Activated CD4-positive, alpha-beta T cell treated with anti-CD3 and anti-CD28 coated beads for 48 hours (primary cell): ENCODE data around the gene RAB3GAP1.
"Not testable (repeated sequence)": the region's sequence is repeated elsewhere in the genome, so short reads cannot be mapped to it uniquely, and the experiment has no call there.

ENCODE experiments used
- DNase-seq: peaks from one replicate; pipeline ENCODE4 v3.0.0-alpha.2; 2020

Gene RAB3GAP1

DNA sequence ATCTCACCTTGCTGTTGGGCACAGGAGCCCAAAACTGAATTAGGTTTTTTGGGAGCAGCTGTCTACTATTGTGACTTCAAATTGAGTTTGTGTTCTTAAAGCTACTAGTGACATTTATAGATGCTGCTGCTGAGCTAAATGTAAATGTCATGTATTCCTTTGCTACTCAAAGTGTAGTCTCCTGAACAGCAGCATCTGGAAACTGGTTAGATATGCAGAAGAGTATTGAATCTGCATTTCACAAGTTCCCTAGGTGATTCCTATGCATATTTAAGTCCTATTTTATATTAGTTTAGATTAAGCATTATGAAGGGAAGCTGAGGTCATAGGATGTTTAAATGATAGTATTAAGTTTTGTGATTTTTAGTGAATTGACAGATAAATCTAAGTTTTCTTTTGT lies 67.5 kb downstream of the RAB3GAP1 start:
- no peak for DNase-seq

DNA sequence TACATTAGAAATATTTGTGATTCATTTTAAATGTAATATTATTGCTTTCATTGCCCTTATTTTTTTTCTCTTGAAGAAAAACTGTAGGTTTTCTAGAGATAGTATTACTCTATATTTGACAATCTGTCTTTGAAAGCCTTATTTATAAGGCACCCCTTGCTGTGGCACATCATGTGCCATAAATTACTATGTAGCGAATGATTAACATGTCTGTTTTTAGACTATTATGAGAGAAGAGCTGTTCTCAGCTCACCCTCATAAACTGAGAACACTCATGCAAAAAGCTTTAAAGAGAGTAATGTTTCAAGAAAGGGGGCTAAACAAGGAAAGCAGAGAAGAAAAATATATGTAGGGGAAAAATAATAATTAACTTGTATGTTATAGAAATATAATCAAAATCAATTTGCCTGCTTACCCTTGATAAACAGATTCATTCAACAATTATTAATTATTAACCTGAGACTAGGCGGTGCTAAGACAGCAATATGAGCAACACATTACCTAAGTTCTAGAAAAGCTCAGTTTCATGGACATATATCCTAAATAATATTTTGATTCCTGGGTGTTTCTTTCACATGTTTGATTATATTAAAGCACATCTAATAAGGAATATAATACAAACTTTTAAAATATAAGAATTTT lies 69.0 kb downstream of the RAB3GAP1 start:
- DNase-seq = no peak

GRCh38 chr2:135121658-135122039 lies 69.6 kb downstream of the RAB3GAP1 start:
- not testable (repeated sequence) for DNase-seq

GRCh38 chr2:135124924-135125886 lies 73.1 kb downstream of the RAB3GAP1 start:
- DNase-seq = no peak

GRCh38 chr2:135125940-135126339 lies 73.8 kb downstream of the RAB3GAP1 start:
- no peak for DNase-seq

GRCh38 chr2:135130751-135131150 lies 78.7 kb downstream of the RAB3GAP1 start:
- no peak for DNase-seq

DNA sequence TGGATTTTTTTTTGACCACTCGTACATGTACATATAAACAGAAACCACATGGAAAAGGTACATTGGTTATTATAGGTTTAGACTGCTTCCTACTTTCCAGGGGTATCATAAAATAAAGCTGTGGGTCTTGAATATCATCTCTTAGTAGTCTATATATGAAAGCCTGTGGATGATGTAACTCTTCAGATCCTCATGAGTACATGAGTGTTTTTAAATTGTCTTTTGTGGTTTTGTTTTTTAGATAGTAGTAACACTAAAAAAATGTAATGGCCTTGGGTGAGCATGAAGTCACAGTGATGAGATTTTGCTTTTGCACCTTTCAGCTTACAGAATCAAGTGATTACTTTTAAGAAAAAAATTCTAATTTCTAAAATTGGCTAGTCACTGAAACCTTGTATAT lies 80.2 kb downstream of the RAB3GAP1 start:
- no peak for DNase-seq

DNA sequence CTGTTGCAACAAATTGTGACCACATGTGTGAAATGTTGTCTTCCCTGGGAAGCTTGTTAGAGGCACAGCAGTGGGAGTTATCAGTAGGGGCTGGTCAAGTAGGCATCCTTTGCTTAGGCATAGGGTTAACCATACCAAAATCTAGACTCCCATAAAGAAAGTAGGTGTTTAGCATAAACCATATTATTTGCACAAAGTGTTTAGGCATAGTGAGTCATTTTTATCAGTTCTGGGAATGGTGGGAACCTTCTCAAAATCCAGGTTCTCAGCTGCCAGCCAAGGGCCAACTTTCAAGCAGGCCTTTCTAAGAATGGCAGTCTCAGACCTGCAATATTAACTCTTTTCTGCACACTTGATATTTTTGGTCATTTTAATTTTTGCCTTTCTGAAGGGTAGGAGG lies 88.5 kb downstream of the RAB3GAP1 start:
- no peak for DNase-seq

DNA sequence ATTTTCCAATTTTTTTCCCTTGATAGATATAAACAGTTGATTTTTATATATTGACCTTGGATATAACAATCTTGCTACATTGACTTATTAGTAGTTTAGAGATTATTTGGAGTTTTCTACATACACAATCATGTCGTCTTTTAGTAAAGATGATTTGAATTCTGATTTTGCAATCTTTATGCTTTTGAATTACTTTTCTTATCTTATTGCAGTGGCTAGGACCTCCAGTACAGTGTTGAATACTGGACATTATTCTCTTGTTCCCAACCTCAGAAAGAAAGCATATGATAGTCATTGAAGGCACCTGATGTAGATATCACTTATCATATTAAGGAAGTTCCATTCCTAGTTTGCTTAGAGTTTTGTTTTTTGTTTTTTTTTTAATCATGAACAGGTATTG lies 90.2 kb downstream of the RAB3GAP1 start:
- DNase-seq = no peak

DNA sequence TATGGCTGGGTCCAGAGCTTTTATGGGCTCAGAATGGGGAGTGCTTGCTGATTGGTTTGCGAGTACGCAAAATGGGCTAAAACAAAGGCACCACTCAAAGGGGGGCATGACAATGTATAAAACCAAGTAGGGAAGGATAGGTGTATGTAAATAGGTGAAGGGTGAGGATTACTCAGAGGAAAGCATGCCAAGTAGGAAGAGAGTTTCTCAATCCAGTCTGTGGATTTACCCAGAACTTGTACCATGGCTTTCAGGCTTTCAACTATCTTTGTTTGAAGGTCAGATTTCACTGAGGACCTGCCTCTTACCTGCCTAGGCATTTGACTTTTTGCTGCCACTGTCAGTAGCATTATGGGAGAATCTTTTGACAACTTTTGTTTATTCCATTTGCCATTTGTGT lies 92.3 kb downstream of the RAB3GAP1 start:
- no peak for DNase-seq

GRCh38 chr2:135149251-135149650 lies 97.2 kb downstream of the RAB3GAP1 start:
- DNase-seq = no peak

GRCh38 chr2:135150725-135151124 lies 98.6 kb downstream of the RAB3GAP1 start:
- no peak for DNase-seq

DNA sequence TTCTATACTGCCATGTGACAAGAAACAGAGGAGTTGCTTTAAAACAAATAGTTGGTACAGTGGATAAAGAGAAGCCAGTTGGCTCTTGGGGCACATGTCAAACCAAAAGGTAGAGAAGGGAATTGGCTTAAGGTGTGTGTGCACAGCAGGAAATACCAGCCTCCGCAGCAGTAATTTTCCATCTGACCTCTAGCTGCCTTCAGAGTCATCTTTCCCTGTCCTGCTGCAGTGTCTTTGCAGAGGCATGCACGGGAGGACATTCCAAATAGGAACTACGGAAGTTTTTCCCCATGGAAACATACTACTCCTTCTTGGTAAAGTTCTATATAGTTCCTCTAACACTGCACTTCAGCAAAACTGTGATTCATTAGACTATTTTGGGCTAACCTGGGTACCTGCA lies 99.5 kb downstream of the RAB3GAP1 start:
- DNase-seq = no peak

- no peak for DNase-seq
These were observed 100.3 kb downstream of the RAB3GAP1 start for GRCh38 chr2:135152361-135152760.

DNA sequence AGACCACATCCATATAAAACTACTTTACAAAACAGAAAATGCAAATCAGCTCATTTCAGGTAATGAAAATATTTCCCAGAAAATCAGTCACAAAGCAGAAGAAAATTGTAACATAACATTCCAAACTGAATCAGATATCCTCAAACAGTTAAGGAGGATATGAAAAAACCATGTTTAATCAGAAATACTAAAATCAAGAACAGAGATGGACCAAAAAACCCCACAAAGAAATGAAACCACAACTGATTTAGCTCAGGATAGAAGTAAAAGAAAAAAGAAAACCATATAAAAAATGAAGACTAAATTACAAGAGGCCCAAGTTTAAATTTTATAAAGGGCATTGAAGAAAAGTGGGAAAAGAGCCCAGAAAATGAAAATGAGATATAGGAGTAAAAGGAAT lies 102.9 kb downstream of the RAB3GAP1 start:
- DNase-seq = no peak

DNA sequence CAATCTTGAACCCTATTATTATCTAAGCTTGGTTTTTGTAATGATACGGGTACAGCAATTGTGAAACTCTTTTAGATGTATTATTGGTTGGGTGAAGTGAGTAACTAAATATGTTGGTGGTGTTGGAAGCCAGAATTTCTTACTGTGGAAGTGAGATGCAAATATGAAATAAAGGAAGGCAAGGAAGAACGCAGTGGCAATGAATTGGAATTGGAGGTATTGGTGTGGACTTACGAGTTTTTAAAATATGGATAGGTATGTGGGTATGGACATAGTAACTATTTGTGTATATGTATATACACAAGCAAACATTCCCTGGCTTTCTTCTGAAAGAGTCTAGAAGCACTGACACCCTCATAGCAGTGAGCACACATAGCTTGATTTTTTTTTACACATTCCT lies 105.8 kb downstream of the RAB3GAP1 start:
- DNase-seq = no peak

GRCh38 chr2:135159191-135159590 lies 107.1 kb downstream of the RAB3GAP1 start:
- DNase-seq = no peak

- no peak for DNase-seq
These were observed 110.3 kb downstream of the RAB3GAP1 start for GRCh38 chr2:135162377-135162776.

- no peak for DNase-seq
These were observed 110.7 kb downstream of the RAB3GAP1 start for GRCh38 chr2:135162786-135163185.

DNA sequence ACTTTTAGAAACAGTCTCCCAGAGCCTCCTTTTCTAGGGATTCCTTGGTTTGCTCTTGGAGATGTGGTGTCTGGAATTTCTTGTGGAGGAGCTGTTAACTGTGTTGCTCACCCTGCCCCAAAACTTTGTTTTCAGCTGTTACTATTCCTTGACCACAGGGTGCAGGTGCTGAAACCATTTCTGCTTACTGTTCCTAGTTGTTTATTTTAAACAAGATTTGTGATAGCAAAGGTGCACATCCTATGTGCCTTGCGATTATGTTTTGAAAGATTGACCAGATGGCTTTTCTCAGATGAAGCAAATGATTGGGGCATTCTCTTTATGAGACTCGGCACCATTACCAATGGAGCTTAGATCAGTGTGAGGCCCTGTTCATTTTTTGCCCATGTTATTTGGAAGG lies 111.2 kb downstream of the RAB3GAP1 start:
- DNase-seq = no peak

GRCh38 chr2:135163901-135164300 lies 111.8 kb downstream of the RAB3GAP1 start:
- no peak for DNase-seq

DNA sequence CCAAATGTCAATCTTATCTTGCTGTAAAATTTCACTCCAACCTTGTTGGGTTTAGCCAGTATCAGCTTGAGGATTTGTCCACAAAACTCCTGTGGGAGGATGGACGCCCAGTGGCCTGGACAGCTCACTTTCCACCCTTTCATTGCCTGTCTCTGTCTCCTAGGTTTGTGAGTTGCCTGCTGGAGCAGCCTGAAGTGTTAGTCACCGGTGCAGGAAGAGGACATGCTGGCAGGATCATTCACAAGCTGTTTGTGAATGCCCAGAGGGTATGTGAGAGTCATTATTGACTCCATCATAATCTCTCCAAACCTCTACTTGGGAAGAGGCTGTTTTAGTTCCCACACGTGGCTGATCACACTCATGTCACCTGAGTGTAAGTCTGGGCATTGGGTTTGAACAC lies 112.3 kb downstream of the RAB3GAP1 start:
- no peak for DNase-seq

DNA sequence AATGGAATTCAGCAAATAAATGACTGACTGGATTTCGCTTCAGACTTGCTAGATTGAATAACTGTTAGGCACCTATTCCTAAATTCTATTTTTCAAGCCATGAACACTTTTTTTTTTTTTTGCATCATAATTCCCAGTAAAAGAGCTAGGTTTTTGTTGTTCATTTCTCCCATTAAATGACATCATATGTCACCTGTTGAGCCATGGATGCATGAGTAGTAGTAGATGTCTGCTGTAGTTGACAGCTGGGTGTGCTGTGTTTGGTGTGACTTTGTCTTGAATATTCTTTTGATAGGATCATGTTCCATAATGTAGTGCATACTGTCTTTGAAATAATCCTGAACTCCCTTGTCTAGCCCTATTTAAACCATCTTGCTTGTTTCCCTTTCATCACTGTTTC lies 115.2 kb downstream of the RAB3GAP1 start:
- no peak for DNase-seq

DNA sequence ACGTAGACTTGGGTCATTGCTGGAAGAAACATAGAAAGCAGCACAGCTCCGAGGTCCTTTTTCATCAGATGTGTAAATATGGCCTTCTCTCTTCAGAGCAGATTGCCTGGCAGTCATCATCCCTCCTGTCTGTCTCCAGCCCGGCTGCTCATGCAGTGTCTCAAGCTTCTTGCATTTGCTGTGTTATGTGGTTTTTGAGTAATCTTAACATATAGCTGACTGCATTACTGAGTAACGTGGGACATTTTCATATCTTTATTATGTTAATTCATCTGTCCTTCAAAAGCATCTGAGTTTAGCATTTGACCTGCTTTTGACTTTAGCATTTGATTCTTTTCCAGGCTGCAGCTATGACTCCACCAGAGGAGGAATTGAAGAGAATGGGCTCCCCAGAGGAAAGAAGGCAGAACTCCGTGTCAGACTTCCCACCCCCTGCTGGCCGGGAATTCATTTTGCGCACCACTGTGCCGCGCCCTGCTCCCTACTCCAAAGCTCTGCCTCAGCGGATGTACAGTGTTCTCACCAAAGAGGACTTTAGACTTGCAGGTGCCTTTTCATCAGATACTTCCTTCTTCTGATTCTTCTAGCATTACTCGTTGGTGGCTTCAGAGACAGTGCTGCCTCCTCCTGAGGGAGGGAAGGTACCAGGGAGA lies 116.2 kb downstream of the RAB3GAP1 start:
- DNase-seq = no peak
